Natural killer cell (primary cell): ENCODE results near the gene DOK6. TPM values are rescaled to one million over a fixed set of nuclear protein-coding genes. Genes with fewer than 3 reads are reported as not detected.

Experiments
- ATAC-seq, 3 donors: fragments of 150-1000 bp in 2 of 3; fragments of 200-7000 bp in 1 of 3; cut with Tn5 transposase; 1 replicate in 1 of 3; 2 replicates in 2 of 3; pipeline ENCODE4 v1.10.0; 2021; ENCODE audit warnings: mild to moderate bottlenecking in 2 of 3, moderate library complexity in 2 of 3
- DNase-seq, 2 donors: peaks; one replicate each; pipeline versions ENCODE4 v3.0.0 to v3.0.0-alpha.2; 2013 to 2021; ENCODE audit warnings: mixed read lengths in 1 of 2
- H3K27ac ChIP-seq: one replicate; pipeline ENCODE4 v1.5.1; 2013; ENCODE audit warnings: mild to moderate bottlenecking, low read length
- H3K27me3 ChIP-seq: one replicate; pipeline ENCODE4 v1.6.1; 2013; ENCODE audit warnings: low read length; ENCODE audit not compliant: control insufficient read depth, insufficient read depth
- H3K36me3 ChIP-seq: one replicate; pipeline ENCODE4 v1.6.1; 2013; ENCODE audit warnings: low read length; ENCODE audit not compliant: control insufficient read depth, insufficient read depth
- H3K4me1 ChIP-seq: one replicate; pipeline ENCODE4 v1.6.1; 2013; ENCODE audit warnings: low read length; ENCODE audit not compliant: control insufficient read depth, insufficient read depth
- H3K4me3 ChIP-seq: one replicate; pipeline ENCODE4 v1.5.1; 2013; ENCODE audit warnings: low read length
- H3K9me3 ChIP-seq: one replicate; pipeline ENCODE4 v1.6.1; 2013; ENCODE audit warnings: low read length; ENCODE audit not compliant: control insufficient read depth, insufficient read depth
- H3K27ac Mint-ChIP-seq, 2 donors: one replicate each; pipeline ENCODE4 v1.8.0; 2022; ENCODE audit warnings: mild to moderate bottlenecking in 2 of 2, mixed read lengths in 2 of 2, moderate library complexity in 1 of 2
- H3K27me3 Mint-ChIP-seq, 2 donors: one replicate each; pipeline ENCODE4 v1.8.0; 2022; ENCODE audit warnings: low read depth in 2 of 2, mixed read lengths in 2 of 2
- H3K36me3 Mint-ChIP-seq: one replicate; pipeline ENCODE4 v1.8.0; 2022; ENCODE audit warnings: mixed read lengths
- H3K4me1 Mint-ChIP-seq, 2 donors: one replicate each; pipeline ENCODE4 v1.8.0; 2022; ENCODE audit warnings: mixed read lengths in 2 of 2
- H3K4me3 Mint-ChIP-seq: one replicate; pipeline ENCODE4 v1.8.0; 2022; ENCODE audit warnings: mild to moderate bottlenecking, moderate library complexity, mixed read lengths
- H3K9me3 Mint-ChIP-seq, 2 donors: one replicate each; pipeline ENCODE4 v1.8.0; 2022; ENCODE audit warnings: mixed read lengths in 2 of 2
- CTCF ChIP-seq: fragments of 200-600 bp; IDR thresholded peaks from one replicate; pipeline ENCODE4 v1.8.0; 2022; ENCODE audit warnings: antibody characterized with exemption
- WGBS: methylation state at CpG from one replicate; pipeline ENCODE4 v1.1.7; 2013; ENCODE audit warnings: missing lambda C conversion rate; ENCODE audit not compliant: insufficient coverage; 5-methylcytosine and 5-hydroxymethylcytosine counted together
- intact Hi-C: fragments of 100-400 bp; cut with micrococcal nuclease; formaldehyde crosslinking; loops from one replicate; pipeline ENCODE4 v1.14.2; 2022
- total RNA-seq, 4 donors: library from RNA; stranded (reverse); fragments of 120-200 nt in 1 of 4; gene quantifications; one replicate each; pipeline versions ENCODE4 v1.2.3 to v1.2.4, GENCODE V29; 2013 to 2022

Gene DOK6
- total RNA-seq, 3 donors from 2014 or later (not counting 1 experiment from before 2014, with no cell fraction given), result 0.02 TPM; not detected in 2

DNA sequence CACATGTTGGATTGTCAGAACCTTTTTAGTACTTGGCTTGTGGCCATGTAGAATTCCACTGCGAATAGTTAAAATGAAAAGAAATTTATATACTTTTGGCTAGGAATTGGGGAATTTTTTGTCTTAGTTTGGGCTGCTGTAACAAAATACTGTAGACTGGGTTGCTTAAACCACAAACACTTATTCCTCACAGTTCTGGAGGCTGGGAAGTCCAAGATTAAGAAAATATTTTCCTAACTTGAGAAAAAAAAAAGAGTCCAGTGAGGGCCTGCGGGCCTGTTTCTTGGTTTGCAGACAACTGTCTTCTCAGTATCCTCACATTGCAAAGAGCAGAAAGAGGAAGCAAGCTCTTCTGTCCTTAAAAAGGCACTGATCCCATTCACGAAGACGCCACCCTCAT lies 465.1 kb downstream of the DOK6 start:
- no peak for ATAC-seq
- Mint-ChIP-seq H3K36me3 (peaks cover 30% of the 10 kb centered on the region), H3K27me3 (no peaks in the 10 kb centered on the region), H3K4me1 (peaks cover 21 to 28% of the 10 kb centered on the region in 2 donors), H3K9me3 (peaks cover 0 to 2% of the 10 kb centered on the region in 2 donors), H3K4me3 (no peak overlapping the region), H3K27ac (peak overlapping the region in 1 of 2 donors; percentile 54)
- Histone ChIP-seq H3K36me3 (peaks cover 69% of the 10 kb centered on the region), H3K9me3 (no peaks in the 10 kb centered on the region), H3K4me3 (no peak overlapping the region), H3K4me1 (no peaks in the 10 kb centered on the region), H3K27ac (no peak overlapping the region), H3K27me3 (no peaks in the 10 kb centered on the region)
- intact Hi-C loops, result no loop called here
- TF ChIP-seq CTCF, result no peak
- 45% methylated on average over 2 of the region's 4 CpGs for WGBS
- DNase-seq, result no peak

- no peak for TF ChIP-seq CTCF
- H3K36me3 Mint-ChIP-seq, result peaks cover 30% of the 10 kb centered on the region
- H3K4me3 Mint-ChIP-seq, result no peak overlapping the region
- ATAC-seq, result no peak
- Histone ChIP-seq H3K27ac (no peak overlapping the region), H3K4me3 (no peak overlapping the region), H3K36me3 (peaks cover 70% of the 10 kb centered on the region), H3K4me1 (no peaks in the 10 kb centered on the region), H3K9me3 (no peaks in the 10 kb centered on the region), H3K27me3 (no peaks in the 10 kb centered on the region)
- peak overlapping the region in 1 of 2 donors; percentile 54 for H3K27ac Mint-ChIP-seq
- H3K9me3 Mint-ChIP-seq, result peaks cover 0 to 2% of the 10 kb centered on the region in 2 donors
- WGBS, result 95% methylated on average over 2 of the region's 4 CpGs
- DNase-seq, result no peak
- no peaks in the 10 kb centered on the region for H3K27me3 Mint-ChIP-seq
- peaks cover 23 to 30% of the 10 kb centered on the region in 2 donors for H3K4me1 Mint-ChIP-seq
- intact Hi-C loops, result no loop called here
These were observed 465.5 kb downstream of the DOK6 start for GRCh38 chr18:69866212-69866611.

DNA sequence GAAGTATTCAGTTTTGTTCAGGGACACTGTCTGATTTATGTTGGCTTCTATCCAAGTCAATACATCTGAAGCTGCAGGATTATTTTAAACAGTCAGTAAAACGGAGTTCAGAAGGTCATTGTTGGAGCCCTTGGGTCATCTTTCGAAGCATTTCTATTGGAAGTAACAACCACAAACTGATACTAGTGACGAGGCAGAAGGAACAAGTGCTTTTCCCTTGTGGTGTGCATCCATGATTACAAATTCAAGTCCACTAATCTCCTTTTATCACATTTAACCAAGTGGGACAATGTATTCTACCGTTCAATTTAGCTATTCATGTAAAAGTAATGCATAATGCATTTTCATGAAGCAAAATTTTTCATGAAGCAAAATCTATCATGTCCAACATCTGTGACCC lies 470.0 kb downstream of the DOK6 start:
- no peak overlapping the region for H3K27ac Mint-ChIP-seq
- no peak for TF ChIP-seq CTCF
- WGBS, result 100% methylated on average over 4 of the region's 4 CpGs
- no peaks in the 10 kb centered on the region for H3K9me3 Mint-ChIP-seq
- Histone ChIP-seq H3K9me3 (no peaks in the 10 kb centered on the region), H3K4me3 (no peak overlapping the region), H3K36me3 (peaks cover 44% of the 10 kb centered on the region), H3K4me1 (peaks cover 15% of the 10 kb centered on the region), H3K27me3 (no peaks in the 10 kb centered on the region), H3K27ac (no peak overlapping the region)
- peaks cover 8% of the 10 kb centered on the region for H3K36me3 Mint-ChIP-seq
- ATAC-seq (no peak), DNase-seq (no peak)
- intact Hi-C loops, result no loop called here
- no peak overlapping the region for H3K4me3 Mint-ChIP-seq
- peaks cover 52 to 53% of the 10 kb centered on the region in 2 donors for H3K4me1 Mint-ChIP-seq
- H3K27me3 Mint-ChIP-seq, result no peaks in the 10 kb centered on the region

GRCh38 chr18:69871363-69871762 lies 470.7 kb downstream of the DOK6 start:
- no peaks in the 10 kb centered on the region for H3K9me3 Mint-ChIP-seq
- H3K4me3 Mint-ChIP-seq, result no peak overlapping the region
- intact Hi-C loops, result no loop called here
- Histone ChIP-seq H3K36me3 (peaks cover 38% of the 10 kb centered on the region), H3K27ac (no peak overlapping the region), H3K9me3 (no peaks in the 10 kb centered on the region), H3K4me3 (no peak overlapping the region), H3K4me1 (peaks cover 17% of the 10 kb centered on the region), H3K27me3 (no peaks in the 10 kb centered on the region)
- peaks cover 2% of the 10 kb centered on the region for H3K36me3 Mint-ChIP-seq
- no peak for TF ChIP-seq CTCF
- DNase-seq, result no peak
- peak overlapping the region; percentile 66 to 87 for H3K27ac Mint-ChIP-seq
- no peaks in the 10 kb centered on the region for H3K27me3 Mint-ChIP-seq
- H3K4me1 Mint-ChIP-seq, result peaks cover 50 to 53% of the 10 kb centered on the region in 2 donors
- no peak for ATAC-seq
- WGBS, result 95% methylated on average over 2 of the region's 2 CpGs
